ENCODE results near the gene TLCD1. TPM values are rescaled to one million over a fixed set of nuclear protein-coding genes. Genes with fewer than 3 reads are reported as not detected.

TLCD1 gene
- total and polyA plus RNA-seq, 9 donors, result 0.75 to 7.0 (median 1.6) TPM; not detected in 1

DNA sequence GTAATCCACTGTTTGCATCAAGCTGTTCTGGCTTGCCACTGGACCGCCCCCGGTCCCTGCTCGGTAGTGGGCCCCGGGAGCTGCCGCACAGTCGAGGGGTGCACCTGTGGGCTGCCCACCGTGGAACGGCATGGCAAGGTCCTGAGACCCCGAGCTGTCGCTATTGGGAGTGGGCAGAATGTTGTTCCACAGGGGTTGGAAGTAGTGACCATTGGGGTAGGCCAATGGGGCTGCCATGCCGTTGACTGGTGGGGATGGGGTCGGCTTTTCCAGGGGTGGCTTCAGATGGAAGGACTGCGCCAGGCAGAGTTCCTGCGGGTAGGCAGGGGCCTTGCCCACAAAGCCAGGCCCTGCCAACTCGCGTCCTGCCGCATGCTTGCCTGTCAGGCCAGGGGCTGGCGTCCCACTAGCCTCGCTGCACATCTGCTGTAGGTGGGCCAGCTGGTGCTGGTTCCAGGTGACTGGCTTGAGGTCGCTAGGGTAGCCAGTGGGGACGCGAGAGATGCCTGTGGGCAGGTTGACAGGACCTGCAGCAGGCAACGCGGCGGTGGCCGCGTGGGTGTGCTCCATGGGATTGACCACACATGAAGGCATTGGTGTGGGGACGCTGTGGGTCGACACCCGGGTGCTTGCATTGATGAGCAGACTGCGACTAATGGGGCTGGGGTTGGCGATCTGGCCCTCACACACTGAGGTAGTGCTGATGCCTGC, 32.5 kb upstream of the TLCD1 start:
- H3K27ac ChIP-seq, result no peak overlapping the region
- WGBS, 3 donors, result 92 to 94% (median 93%) methylated on average over 32 of the region's 32 CpGs
- DNase-seq, result no peak
- intact Hi-C loops (cut with DNase I), result loop anchor here in 1 of 4 donors (10.0 kb wide), 1 partner anchor 146 kb away; the partner anchor contains the start of gene DHRS13
- no peaks in the 10 kb centered on the region for H3K36me3 ChIP-seq
- TF ChIP-seq EP300 (IDR thresholded peaks at IDR 0.05), result no peak
- no peak for TF ChIP-seq POLR2A (IDR thresholded peaks at IDR 0.05)
- TF ChIP-seq, protein P1, sequence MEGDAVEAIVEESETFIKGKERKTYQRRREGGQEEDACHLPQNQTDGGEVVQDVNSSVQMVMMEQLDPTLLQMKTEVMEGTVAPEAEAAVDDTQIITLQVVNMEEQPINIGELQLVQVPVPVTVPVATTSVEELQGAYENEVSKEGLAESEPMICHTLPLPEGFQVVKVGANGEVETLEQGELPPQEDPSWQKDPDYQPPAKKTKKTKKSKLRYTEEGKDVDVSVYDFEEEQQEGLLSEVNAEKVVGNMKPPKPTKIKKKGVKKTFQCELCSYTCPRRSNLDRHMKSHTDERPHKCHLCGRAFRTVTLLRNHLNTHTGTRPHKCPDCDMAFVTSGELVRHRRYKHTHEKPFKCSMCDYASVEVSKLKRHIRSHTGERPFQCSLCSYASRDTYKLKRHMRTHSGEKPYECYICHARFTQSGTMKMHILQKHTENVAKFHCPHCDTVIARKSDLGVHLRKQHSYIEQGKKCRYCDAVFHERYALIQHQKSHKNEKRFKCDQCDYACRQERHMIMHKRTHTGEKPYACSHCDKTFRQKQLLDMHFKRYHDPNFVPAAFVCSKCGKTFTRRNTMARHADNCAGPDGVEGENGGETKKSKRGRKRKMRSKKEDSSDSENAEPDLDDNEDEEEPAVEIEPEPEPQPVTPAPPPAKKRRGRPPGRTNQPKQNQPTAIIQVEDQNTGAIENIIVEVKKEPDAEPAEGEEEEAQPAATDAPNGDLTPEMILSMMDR (IDR thresholded peaks at IDR 0.05), result no peak
- H3K4me1 ChIP-seq (ENCODE audit: insufficient read depth), result no peaks in the 10 kb centered on the region
- H3K27me3 ChIP-seq, result no peaks in the 10 kb centered on the region
- H3K9me3 ChIP-seq, result no peaks in the 10 kb centered on the region
- H3K4me3 ChIP-seq, result no peak overlapping the region

DNA sequence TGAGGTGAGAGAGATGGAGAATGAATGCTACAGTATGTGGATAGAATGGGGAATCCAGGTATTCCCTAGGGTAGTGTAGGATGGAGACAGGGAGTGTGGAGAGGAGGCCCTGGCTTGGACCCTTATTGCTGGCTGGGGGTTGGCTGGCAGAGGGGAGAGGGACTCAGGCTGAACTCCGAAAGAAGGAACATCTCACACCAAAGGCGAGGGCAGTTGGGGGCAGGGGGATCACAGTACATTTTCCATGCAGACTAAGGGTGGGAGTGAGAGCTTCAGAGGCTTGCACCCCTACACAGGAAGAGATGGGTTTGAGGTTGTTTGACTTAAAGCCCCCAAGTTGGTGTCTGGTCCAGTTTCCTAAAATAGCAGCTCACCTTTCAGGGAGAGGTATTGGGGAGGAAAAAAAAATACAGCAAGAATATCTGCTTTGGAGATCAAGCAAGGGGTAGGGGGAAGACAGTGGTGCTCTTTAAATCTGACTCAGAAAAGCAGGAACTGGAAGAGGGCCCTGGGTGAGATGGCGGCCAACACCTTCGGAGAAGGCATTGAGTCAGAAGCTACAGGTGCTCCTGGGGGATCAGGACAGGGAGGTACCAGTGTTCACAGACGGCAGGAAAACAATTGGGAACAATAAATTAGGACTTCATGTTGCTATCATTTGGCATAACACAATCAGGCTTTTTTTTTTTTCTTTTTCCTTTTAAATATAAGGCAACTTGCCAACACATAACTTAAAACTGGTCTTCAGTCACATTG, 30.2 kb upstream of the TLCD1 start:
- Histone ChIP-seq H3K36me3 (no peaks in the 10 kb centered on the region), H3K27ac (no peak overlapping the region), H3K27me3 (no peaks in the 10 kb centered on the region), H3K4me1 (ENCODE audit: insufficient read depth) (no peaks in the 10 kb centered on the region), H3K9me3 (no peaks in the 10 kb centered on the region), H3K4me3 (no peak overlapping the region)
- TF ChIP-seq EP300 (IDR thresholded peaks at IDR 0.05), result no peak
- TF ChIP-seq, protein P1 (IDR thresholded peaks at IDR 0.05), result no peak
- TF ChIP-seq POLR2A (IDR thresholded peaks at IDR 0.05), result no peak
- intact Hi-C loops (cut with DNase I), result loop anchor here in 1 of 4 donors (10.0 kb wide), 1 partner anchor 149 kb away; the partner anchor contains the start of gene DHRS13
- no peak for DNase-seq
- WGBS, 3 donors, result 68 to 81% (median 70%) methylated on average over 5 of the region's 5 CpGs

DNA sequence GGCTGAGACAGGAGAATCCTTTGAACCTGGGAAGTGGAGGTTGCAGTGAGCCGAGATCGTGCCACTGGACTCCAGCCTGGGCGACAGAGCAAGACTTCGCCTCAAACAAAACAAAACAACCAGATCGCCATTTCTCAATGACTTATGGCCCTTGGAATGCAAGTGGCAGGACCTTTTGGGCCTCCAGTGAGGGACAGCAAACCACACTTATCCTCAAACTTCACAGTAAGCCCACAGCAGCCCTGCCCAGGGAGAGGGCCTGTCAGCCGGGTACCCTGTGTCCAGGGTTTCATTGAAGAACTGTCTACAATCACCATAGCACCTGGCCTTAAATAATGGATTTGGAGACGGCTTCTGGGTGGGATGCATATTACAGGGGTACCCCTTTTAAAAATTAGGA, 29.5 kb upstream of the TLCD1 start:
- Histone ChIP-seq H3K4me3 (no peak overlapping the region), H3K9me3 (no peaks in the 10 kb centered on the region), H3K36me3 (no peaks in the 10 kb centered on the region), H3K4me1 (ENCODE audit: insufficient read depth) (no peaks in the 10 kb centered on the region), H3K27ac (no peak overlapping the region), H3K27me3 (no peaks in the 10 kb centered on the region)
- WGBS, 3 donors, result 78 to 82% (median 79%) methylated on average over 7 of the region's 7 CpGs
- intact Hi-C loops (cut with DNase I), result loop anchor here in 1 of 4 donors (10.0 kb wide), 1 partner anchor 149 kb away; the partner anchor contains the start of gene DHRS13
- no peak for TF ChIP-seq EP300 (IDR thresholded peaks at IDR 0.05)
- no peak for TF ChIP-seq POLR2A (IDR thresholded peaks at IDR 0.05)
- TF ChIP-seq, protein P1 (IDR thresholded peaks at IDR 0.05), result no peak
- no peak for DNase-seq

DNA sequence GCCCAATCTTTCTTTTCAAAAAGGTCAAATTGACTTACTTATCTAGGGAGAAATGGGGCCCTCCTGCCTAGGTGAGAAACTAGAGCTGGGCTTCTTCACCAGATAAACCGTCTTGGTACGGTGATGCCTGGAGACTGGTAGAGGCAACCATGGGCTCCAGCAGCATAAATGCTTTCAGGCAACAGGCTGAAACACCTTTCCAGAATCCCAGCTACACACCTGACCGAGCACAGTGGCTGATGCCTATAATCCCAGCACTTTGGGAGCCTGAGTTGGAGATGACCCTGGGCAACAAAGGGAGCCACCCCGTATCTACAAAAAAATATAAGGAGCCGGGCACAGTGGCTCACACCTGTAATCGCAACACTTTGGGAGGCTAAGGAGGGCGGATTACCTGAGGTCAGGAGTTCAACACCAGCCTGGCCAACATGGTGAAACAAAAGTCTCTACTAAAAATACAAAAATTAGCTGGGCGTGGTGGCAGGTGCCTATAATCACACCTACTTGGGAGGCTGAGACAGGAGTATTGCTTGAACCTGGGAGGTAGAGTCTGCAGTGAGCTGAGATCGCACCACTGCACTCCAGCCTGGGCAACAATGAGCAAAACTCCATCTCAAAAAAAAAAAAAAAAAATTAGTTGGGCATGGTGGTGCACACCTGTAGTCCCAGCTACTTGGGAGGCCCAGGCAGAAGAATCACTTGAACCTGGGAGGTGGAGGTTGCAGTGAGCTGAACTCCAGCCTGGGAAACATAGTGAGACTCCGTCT, 25.8 kb upstream of the TLCD1 start:
- TF ChIP-seq, protein P1 (IDR thresholded peaks at IDR 0.05), result no peak
- TF ChIP-seq EP300 (IDR thresholded peaks at IDR 0.05) (no peak), POLR2A (IDR thresholded peaks at IDR 0.05) (no peak)
- WGBS, 3 donors, result 89 to 92% (median 91%) methylated on average over 10 of the region's 10 CpGs
- no peaks in the 10 kb centered on the region for H3K27me3 ChIP-seq
- H3K9me3 ChIP-seq, result no peaks in the 10 kb centered on the region
- no peaks in the 10 kb centered on the region for H3K36me3 ChIP-seq
- intact Hi-C loops (cut with DNase I), result loop anchor here in 2 of 4 donors (2.0 to 10.0 kb wide), 2 partner anchors 25 to 153 kb away; partner anchors contain the start of genes DHRS13 (in 1 of the 2) and TLCD1 (in 1 of the 2)
- DNase-seq, result peak in 2 of 5 donors; percentile 3 to 19
- no peak overlapping the region for H3K4me3 ChIP-seq
- H3K4me1 ChIP-seq (ENCODE audit: insufficient read depth), result no peaks in the 10 kb centered on the region
- H3K27ac ChIP-seq, result no peak overlapping the region
